Measurements from ENCODE around the gene NFE2.
"Not testable (repeated sequence)": the region's sequence is repeated elsewhere in the genome, so short reads cannot be mapped to it uniquely, and the experiment has no call there.

Gene NFE2

DNA sequence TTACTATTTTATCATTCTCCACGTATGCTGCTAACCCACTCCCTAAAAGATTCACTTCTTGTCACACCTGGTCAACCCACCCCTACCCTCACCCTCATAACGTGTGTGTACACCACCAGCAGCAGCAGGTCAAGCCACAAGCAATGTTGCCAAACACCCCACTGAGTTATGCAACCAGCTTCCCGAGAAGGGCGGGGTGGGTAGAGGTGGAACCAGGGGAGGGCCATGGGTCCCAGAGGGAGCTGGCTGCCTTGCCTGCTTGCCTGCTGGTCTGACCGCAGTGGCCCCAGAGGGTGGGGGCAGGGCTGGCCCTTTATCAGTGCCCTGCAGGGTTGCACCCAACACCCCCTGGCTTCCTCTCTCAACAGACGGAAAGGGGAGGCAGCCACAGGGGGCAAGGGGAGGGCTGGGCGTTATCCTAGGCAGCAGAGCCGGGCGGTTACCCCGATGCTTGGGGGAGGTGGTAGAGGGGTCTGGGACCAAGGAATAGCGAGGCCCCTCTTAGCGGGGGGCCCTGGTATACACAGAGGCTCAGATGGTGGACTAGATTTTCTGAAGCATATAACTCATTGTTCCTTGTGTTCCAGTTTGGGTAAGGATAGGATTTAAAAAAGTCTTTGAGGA lies 3.5 kb upstream of the NFE2 start:
- DNase-seq, result no peak

GRCh38 chr12:54303640-54304039 lies 2.8 kb upstream of the NFE2 start:
- DNase-seq, result no peak

DNA sequence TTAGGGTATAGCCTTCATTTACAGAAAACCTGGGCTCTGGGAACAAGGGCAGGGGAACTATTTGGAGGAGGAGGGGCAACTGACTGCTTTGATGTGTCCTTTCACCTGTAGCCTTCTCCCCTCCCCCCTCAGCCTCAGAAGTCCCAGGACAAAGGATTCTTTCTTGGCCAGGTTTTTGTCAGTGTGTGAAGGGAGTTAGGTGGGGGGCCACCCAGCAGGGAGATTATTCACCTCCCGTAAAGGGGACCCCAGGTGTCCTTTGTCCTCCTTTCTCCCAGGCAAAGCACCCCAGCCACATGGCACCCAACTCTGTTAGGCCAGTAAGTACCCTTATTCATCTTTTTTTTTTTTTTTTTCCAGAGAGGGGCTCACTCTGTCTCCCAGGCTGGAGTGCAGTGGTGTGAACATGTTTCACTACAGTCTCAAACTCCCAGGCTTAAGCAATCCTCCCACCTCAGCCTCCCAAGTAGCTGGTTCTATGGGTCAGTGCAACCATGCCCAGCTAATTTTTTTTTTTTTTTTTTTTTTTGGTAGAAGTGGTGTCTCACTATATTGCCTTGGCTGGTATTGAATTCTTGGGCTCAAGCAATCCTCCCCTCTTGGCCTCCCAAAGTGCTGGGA lies 723 bp upstream of the NFE2 start:
- no peak for DNase-seq

- DNase-seq, result no peak
Observed at GRCh38 chr12:54300225-54300731, 537 bp downstream of the NFE2 start.

DNA sequence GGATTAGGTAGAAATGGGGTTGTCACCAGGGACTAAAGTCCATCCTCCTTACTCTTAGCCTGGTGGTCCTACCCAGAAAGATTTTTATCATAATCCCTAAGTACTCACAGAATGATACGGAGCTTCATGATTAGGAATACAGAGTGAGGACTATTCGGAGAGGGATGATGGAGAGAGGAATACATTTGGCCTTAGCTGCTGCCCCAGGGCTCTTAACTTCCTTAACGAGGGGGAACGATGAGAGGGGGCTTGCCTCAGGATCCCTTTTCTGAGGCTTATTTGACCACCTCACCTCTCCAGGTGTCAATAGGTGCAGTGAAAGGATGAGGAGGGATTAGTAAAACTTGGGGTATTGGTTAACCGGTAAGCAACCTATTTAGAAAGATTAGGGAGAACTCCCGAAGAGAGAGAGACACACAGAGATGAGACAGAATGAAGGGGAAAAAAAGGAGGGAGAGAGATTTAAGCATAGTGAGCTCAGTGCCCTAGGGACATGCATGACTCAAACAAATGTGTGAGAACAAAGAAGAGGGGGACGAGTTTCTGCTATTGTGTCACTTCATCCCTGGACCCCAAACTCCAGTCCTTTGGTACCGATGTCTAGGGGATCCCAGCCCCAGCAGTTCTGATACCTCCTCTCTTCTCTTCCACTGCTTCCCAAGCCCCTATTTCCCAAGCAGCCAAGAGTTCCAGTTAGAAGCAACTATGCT lies 1.1 kb downstream of the NFE2 start:
- no peak for DNase-seq

DNA sequence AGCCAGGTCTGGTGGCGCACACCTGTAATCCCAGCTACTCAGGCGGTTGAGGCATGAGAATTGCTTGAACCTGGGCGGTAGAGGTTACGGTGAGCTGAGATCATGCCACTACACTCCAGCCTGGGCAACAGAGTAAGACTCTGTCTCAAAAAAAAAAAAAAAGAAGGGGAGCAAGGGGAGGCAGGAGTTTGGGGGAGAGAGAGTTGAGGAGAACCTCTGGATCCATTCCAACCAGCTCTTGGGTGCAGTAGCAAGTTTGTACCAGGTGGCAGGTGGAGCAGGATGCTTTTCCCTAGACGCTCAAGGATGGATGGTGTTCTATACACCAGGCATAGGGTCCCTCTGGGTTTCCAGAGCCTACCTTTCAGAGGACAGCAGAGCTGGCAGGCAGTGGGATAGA lies 1.9 kb downstream of the NFE2 start:
- no peak for DNase-seq

GRCh38 chr12:54296393-54297099 lies 4.3 kb downstream of the NFE2 start:
- no peak for DNase-seq

- no peak for DNase-seq
Observed at GRCh38 chr12:54294953-54295566, 5.8 kb downstream of the NFE2 start.

GRCh38 chr12:54294152-54294952 lies 6.5 kb downstream of the NFE2 start:
- no peak for DNase-seq

DNA sequence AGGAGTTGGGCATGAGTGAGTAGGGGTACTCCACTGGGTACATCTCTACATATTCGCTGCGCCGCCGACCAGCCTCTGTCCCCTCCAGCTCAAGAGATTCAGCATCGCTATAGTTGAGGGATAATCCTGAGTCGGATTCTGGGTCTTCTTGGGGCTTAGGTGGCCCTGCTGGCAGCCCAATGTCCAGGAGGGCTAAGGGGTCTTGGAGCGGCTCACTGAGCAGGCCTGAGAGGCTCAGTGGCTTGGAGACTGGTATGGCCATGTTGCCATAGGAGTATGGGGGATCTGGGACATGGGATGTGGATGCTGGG lies 7.9 kb downstream of the NFE2 start:
- no peak for DNase-seq

GRCh38 chr12:54292083-54292930 lies 8.5 kb downstream of the NFE2 start:
- no peak for DNase-seq

DNA sequence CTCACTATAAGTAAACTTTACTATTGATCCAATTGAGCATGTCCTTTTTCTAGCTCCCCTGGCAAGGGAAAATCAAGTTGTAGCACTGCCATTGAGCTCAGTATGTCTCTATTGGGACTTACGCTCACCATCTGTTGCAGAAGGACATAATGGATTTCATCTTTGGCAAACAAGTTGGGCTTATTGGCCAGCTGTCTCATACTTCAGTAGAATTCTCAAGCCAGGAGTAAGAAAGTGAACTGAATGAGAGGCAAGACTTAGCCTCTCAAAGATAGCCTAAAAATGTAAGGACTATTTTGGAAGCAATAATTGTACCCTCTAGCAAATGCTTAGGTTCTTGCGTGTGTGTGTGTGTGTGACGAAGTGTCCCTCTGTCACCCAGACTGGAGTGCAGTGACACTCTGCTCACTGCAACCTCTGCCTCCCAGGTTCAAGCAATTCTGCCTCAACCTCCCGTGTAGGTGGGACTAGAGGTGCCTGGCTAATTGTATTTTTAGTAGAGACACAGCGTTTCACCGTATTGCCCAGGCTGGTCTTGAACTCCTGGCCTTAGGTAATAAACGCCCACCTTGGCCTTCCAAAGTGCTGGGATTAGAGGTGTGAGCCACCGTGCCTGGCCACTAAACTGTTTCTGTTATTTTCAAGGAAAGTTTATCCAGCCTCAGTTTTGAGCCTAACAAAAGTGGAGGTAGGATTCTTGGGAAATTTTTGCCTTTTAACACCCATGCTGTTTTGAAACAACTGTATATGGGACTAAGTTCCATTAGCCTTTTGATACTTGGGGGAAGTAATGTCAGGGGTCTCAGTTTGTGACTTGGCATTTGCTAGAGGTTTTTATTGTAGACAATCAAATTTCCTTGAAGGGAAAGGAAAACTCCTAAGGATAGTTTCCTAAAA lies 13.3 kb downstream of the NFE2 start:
- DNase-seq, result no peak

- no peak for DNase-seq
Observed at GRCh38 chr12:54286042-54287030, 14.5 kb downstream of the NFE2 start.

GRCh38 chr12:54285150-54286041 lies 15.4 kb downstream of the NFE2 start:
- DNase-seq, result no peak

- not testable (repeated sequence) for DNase-seq
Observed at GRCh38 chr12:54284070-54284780, 16.6 kb downstream of the NFE2 start.

DNA sequence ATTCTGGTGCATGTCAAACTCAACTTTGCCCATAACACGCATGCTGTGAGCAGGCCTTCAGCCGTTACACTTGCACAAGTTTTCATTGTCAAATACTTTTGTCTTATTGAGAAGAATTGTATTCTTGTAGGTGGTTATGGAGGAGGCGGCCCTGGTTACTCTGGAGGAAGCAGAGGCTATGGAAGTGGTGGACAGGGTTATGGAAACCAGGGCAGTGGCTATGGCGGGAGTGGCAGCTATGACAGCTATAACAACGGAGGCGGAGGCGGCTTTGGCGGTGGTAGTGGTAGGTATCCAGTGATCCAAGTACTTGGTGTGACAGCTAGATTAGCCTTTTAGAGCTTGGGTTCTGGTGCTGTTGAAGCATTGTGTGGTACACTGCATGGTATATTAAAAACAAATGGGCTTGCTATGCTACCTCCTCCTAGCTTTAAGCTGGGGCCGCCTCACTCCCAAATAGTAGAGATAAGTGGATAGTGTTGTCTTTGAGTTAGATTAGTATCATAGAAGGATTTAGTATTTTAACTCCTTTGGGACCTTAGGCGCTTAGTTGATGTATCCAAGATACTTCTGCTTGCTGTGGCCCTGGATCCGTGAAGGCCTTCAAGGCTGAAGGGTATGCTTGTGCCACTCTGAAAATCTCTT lies 17.7 kb downstream of the NFE2 start:
- DNase-seq, result no peak

DNA sequence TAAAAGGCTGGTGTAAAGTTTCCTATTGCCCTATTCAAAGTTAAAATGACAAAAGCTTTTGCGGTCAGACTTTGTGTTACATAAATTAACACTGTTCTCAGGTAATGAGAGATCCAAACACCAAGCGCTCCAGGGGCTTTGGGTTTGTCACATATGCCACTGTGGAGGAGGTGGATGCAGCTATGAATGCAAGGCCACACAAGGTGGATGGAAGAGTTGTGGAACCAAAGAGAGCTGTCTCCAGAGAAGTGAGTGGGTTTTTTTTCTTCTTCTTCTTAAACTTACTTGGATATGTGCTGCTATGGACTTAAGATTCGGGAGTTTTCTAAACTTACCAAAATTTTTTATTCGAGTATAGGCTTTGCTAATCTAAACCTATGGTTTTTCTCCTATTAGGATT lies 19.1 kb downstream of the NFE2 start:
- DNase-seq, result not testable (repeated sequence)
